ENCODE data around the gene PELI2. TPM values are rescaled to one million over a fixed set of nuclear protein-coding genes. Genes with fewer than 3 reads are reported as not detected.

The PELI2 gene
- total and polyA plus RNA-seq, 2 of the 4 experiments (the other 2 are of a cell fraction), result 6.0 to 36.7 TPM

GRCh38 chr14:56324454-56324853, 206.2 kb downstream of the PELI2 start:
- H3K4me2 ChIP-seq (ENCODE audit: low read depth, low read length), result peak overlapping the region; percentile 51

More at GRCh38 chr14:56324454-56324853, 206.2 kb downstream of the PELI2 start:
- peak overlapping the region; percentile 99 for H2BK20ac ChIP-seq (ENCODE audit: low read depth, low read length)
- H3K9ac ChIP-seq (ENCODE audit: low read depth, low read length), result peak overlapping the region; percentile 2; the same call in 1 of the 2 replicates
- intact Hi-C loops (cut with micrococcal nuclease) (no loop called here), in situ Hi-C loops (cut with MboI; ENCODE audit: low sequenced_read_pairs) (no loop called here), dilution Hi-C loops (cut with HindIII; ENCODE audit: low sequenced_read_pairs, unreplicated experiment) (no loop called here)
- TF ChIP-seq BHLHE40 (IDR thresholded peaks at IDR 0.05; ENCODE audit: low read depth, low read length), result no peak
- no peak for TF ChIP-seq USF2 (IDR thresholded peaks at IDR 0.05; ENCODE audit: low read depth, low read length)
- TF ChIP-seq FOS (IDR thresholded peaks at IDR 0.05; ENCODE audit: low read depth, low read length), result no peak
- TF ChIP-seq SMC3 (IDR thresholded peaks at IDR 0.05; ENCODE audit: low read depth, low read length), result no peak
- no peak for TF ChIP-seq MXI1 (IDR thresholded peaks at IDR 0.05; ENCODE audit: borderline replicate concordance, low read depth, low read length)
- no peak for TF ChIP-seq MAFK (IDR thresholded peaks at IDR 0.05; ENCODE audit: low read depth, low read length)
- TF ChIP-seq RFX5 (IDR thresholded peaks at IDR 0.05; ENCODE audit: low read depth, low read length), result no peak
- TF ChIP-seq, protein P1, sequence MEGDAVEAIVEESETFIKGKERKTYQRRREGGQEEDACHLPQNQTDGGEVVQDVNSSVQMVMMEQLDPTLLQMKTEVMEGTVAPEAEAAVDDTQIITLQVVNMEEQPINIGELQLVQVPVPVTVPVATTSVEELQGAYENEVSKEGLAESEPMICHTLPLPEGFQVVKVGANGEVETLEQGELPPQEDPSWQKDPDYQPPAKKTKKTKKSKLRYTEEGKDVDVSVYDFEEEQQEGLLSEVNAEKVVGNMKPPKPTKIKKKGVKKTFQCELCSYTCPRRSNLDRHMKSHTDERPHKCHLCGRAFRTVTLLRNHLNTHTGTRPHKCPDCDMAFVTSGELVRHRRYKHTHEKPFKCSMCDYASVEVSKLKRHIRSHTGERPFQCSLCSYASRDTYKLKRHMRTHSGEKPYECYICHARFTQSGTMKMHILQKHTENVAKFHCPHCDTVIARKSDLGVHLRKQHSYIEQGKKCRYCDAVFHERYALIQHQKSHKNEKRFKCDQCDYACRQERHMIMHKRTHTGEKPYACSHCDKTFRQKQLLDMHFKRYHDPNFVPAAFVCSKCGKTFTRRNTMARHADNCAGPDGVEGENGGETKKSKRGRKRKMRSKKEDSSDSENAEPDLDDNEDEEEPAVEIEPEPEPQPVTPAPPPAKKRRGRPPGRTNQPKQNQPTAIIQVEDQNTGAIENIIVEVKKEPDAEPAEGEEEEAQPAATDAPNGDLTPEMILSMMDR (conservative IDR thresholded peaks at IDR 0.05; ENCODE audit: low read depth, low read length), result no peak
- TF ChIP-seq, protein P2, sequence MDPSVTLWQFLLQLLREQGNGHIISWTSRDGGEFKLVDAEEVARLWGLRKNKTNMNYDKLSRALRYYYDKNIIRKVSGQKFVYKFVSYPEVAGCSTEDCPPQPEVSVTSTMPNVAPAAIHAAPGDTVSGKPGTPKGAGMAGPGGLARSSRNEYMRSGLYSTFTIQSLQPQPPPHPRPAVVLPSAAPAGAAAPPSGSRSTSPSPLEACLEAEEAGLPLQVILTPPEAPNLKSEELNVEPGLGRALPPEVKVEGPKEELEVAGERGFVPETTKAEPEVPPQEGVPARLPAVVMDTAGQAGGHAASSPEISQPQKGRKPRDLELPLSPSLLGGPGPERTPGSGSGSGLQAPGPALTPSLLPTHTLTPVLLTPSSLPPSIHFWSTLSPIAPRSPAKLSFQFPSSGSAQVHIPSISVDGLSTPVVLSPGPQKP (IDR thresholded peaks at IDR 0.05; ENCODE audit: borderline replicate concordance, low read depth, low read length), result no peak
- TF ChIP-seq POLR2A (IDR thresholded peaks at IDR 0.05; ENCODE audit: low read depth, low read length), result no peak
- TF ChIP-seq NFE2L2 (IDR thresholded peaks at IDR 0.05; ENCODE audit: low read depth, low read length), result no peak
- no peak for TF ChIP-seq RCOR1 (IDR thresholded peaks at IDR 0.05; ENCODE audit: insufficient replicate concordance, low read length)
- TF ChIP-seq CHD1 (IDR thresholded peaks at IDR 0.05; ENCODE audit: low read depth, low read length), result no peak
- no peak for TF ChIP-seq RAD21 (IDR thresholded peaks at IDR 0.05; ENCODE audit: low read length)
- no peak for TF ChIP-seq CEBPB (IDR thresholded peaks at IDR 0.05; ENCODE audit: low read depth, low read length)
- TF ChIP-seq MAZ (IDR thresholded peaks at IDR 0.05; ENCODE audit: borderline replicate concordance, low read depth, low read length), result no peak
- ATAC-seq (ENCODE audit: low read depth) (peak; percentile 14), DNase-seq (peak; percentile 13)
- H2BK120ac ChIP-seq (ENCODE audit: low read depth, low read length), result peak overlapping the region; percentile 98
- no peaks in the 10 kb centered on the region for H3K9me3 ChIP-seq (ENCODE audit: control insufficient read depth, insufficient read depth, low read length)
- ChIA-PET POLR2A (ENCODE audit: unreplicated experiment) (no interaction called here), CTCF (interaction anchor here (0.9 to 2.6 kb wide), 3 partner anchors 9 to 15 kb away, joined by 3 to 9 read pairs (median 3); no protein-coding TSS in a partner anchor)
- H3K18ac ChIP-seq (ENCODE audit: low read depth, low read length), result peak overlapping the region; percentile 95
- no peaks in the 10 kb centered on the region for H3K36me3 ChIP-seq (ENCODE audit: control insufficient read depth, insufficient read depth, low read length)
- peak overlapping the region; percentile 80 for H4K5ac ChIP-seq (ENCODE audit: low read depth, low read length)
- H3K23ac ChIP-seq (ENCODE audit: low read depth, low read length), result peak overlapping the region; percentile 96
- no peaks in the 10 kb centered on the region for H4K20me1 ChIP-seq (ENCODE audit: insufficient read depth, low read length)
- peak overlapping the region; percentile 45; the same call in 1 of the 2 replicates for H3K56ac ChIP-seq (ENCODE audit: extremely low read depth, insufficient read depth, low read length)
- peak overlapping the region; percentile 1 for H2AK9ac ChIP-seq (replicated peaks; ENCODE audit: low read depth, low read length, poor library complexity)
- H4K8ac ChIP-seq (ENCODE audit: low read depth in 2 of 2, low read length in 2 of 2), result peak overlapping the region; percentile 84 to 97
- H3K9me1 ChIP-seq (ENCODE audit: insufficient read depth, low read length), result peaks cover 9% of the 10 kb centered on the region
- WGBS, 2 experiments (ENCODE audit: extremely low coverage in 2 of 2, insufficient read length in 1 of 2), result no CpG with 5 or more reads among the region's 2 CpGs
- peak overlapping the region; percentile 95 for H2BK15ac ChIP-seq (ENCODE audit: low read depth, low read length)
- peak overlapping the region; percentile 99 for H3K4ac ChIP-seq (ENCODE audit: low read depth, low read length)
- H3K79me1 ChIP-seq (ENCODE audit: low read depth in 1 of 2, low read length in 2 of 2), result no peaks in the 10 kb centered on the region
- H2BK5ac ChIP-seq (ENCODE audit: low read depth, low read length, poor library complexity, severe bottlenecking), result peak overlapping the region; percentile 82
- no TSS peak for BruUV-seq (replicated peaks)
- no peaks in the 10 kb centered on the region for H3K27me3 ChIP-seq (ENCODE audit: control insufficient read depth, insufficient read depth, low read length)
- peak overlapping the region; percentile 93 for H3K27ac ChIP-seq (ENCODE audit: insufficient read depth, low read length)
- peak overlapping the region; percentile 66 for H2AFZ ChIP-seq (replicated peaks; ENCODE audit: low read length, poor library complexity)
- H4K91ac ChIP-seq (ENCODE audit: insufficient read depth, low read depth, low read length), result peak overlapping the region; percentile 99
- peak overlapping the region; percentile 95 for H2AK5ac ChIP-seq (ENCODE audit: low read depth, low read length)
- H3K4me1 ChIP-seq (ENCODE audit: control insufficient read depth, insufficient read depth, low read length), result peaks cover 22% of the 10 kb centered on the region
- peak overlapping the region; percentile 93 for H3K14ac ChIP-seq (replicated peaks; ENCODE audit: low read depth, low read length)
- no peak overlapping the region for H3K4me3 ChIP-seq (ENCODE audit: insufficient read depth, low read depth, low read length)
